Glutamatergic neuron (in vitro differentiated cells): ENCODE data around the gene NOTUM. TPM values are rescaled to one million over a fixed set of nuclear protein-coding genes. Genes with fewer than 3 reads are reported as not detected.

Source experiments
- DNase-seq: peaks from one replicate; pipeline ENCODE4 v3.0.0; 2022
- H3K27ac Mint-ChIP-seq: one replicate; pipeline ENCODE4 v1.8.0; 2020; ENCODE audit warnings: mild to moderate bottlenecking, mixed read lengths, inconsistent platforms; ENCODE audit not compliant: unreplicated experiment
- H3K27me3 Mint-ChIP-seq: one replicate; pipeline ENCODE4 v1.8.0; 2020; ENCODE audit warnings: mild to moderate bottlenecking, moderate library complexity, mixed read lengths, inconsistent platforms; ENCODE audit not compliant: unreplicated experiment
- H3K36me3 Mint-ChIP-seq: one replicate; pipeline ENCODE4 v1.8.0; 2020; ENCODE audit warnings: mild to moderate bottlenecking, mixed read lengths, inconsistent platforms; ENCODE audit not compliant: unreplicated experiment
- H3K4me1 Mint-ChIP-seq: one replicate; pipeline ENCODE4 v1.8.0; 2020; ENCODE audit warnings: mild to moderate bottlenecking, low read depth, mixed read lengths, inconsistent platforms; ENCODE audit not compliant: unreplicated experiment
- H3K4me3 Mint-ChIP-seq: one replicate; pipeline ENCODE4 v1.8.0; 2020; ENCODE audit warnings: mild to moderate bottlenecking, mixed read lengths, inconsistent platforms; ENCODE audit not compliant: unreplicated experiment
- H3K9me3 Mint-ChIP-seq: one replicate; pipeline ENCODE4 v1.8.0; 2020; ENCODE audit warnings: mild to moderate bottlenecking, moderate library complexity, mixed read lengths, inconsistent platforms; ENCODE audit not compliant: unreplicated experiment
- total RNA-seq: library from RNA; stranded (reverse); fragmentation: NEBNext Ultra II Directional; extraction: Animal tissue kit (Norgen Biotek cat#: 25700); gene quantifications from one replicate; pipeline ENCODE4 v1.2.1, GENCODE V29; 2021; ENCODE audit not compliant: unreplicated experiment
- TF ChIP-seq, protein P1 (sequence below): fragments of 200-600 bp; sonication (generic); IDR thresholded peaks from one replicate; pipeline ENCODE4 v1.5.0; 2021; ENCODE audit not compliant: partially characterized antibody, unreplicated experiment

NOTUM gene
- total RNA-seq, 1 donor from 2014 or later: 39.8 TPM

DNA sequence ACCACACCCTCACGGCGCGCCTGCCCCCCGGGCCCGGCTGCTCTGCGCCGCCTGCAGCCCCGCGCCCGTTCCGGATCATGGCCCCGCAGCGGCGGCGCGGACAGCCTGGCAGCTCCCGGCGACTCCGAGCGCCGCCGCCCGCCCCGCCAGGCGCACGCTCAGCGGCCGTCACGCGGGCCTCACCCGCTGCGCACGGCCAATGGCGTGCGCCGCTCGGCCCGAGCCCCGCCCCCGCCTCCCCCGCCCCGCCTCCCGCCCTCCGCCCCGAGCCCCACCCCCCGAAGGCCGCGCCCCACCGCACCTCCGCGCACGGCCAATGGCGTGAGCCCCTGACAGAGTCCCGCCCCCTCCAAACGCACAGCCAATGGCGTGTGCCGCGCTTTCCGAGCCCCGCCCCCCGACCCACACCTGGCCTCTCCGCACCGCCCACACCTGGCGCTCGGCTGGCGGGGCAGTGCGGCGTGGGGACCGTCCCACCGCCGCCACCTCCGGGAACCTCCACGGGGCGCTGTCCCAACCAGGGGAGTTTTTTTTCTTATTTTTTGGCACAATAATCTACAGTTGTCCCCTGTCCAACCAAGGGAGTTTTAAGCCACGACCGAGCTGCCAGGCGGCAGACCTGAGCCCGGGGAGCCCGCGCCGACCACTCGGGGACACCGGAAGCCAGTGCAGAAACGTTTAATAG lies 49.6 kb downstream of the NOTUM start, which contains the start of gene PCYT2:
Gene PCYT2 (minus strand): TSS at position 123 of the 685 bp plus-strand sequence. CDS start 44 bp downstream, at position 79.
- H3K4me1 Mint-ChIP-seq: peaks cover 1% of the 10 kb centered on the region
- peak within 1 kb of the TSS; percentile 93 for H3K4me3 Mint-ChIP-seq
- no peaks in the 10 kb centered on the region for H3K27me3 Mint-ChIP-seq
- H3K27ac Mint-ChIP-seq: no peak within 1 kb of the TSS
- H3K9me3 Mint-ChIP-seq: peaks cover 5% of the 10 kb centered on the region
- TF ChIP-seq, protein P1, sequence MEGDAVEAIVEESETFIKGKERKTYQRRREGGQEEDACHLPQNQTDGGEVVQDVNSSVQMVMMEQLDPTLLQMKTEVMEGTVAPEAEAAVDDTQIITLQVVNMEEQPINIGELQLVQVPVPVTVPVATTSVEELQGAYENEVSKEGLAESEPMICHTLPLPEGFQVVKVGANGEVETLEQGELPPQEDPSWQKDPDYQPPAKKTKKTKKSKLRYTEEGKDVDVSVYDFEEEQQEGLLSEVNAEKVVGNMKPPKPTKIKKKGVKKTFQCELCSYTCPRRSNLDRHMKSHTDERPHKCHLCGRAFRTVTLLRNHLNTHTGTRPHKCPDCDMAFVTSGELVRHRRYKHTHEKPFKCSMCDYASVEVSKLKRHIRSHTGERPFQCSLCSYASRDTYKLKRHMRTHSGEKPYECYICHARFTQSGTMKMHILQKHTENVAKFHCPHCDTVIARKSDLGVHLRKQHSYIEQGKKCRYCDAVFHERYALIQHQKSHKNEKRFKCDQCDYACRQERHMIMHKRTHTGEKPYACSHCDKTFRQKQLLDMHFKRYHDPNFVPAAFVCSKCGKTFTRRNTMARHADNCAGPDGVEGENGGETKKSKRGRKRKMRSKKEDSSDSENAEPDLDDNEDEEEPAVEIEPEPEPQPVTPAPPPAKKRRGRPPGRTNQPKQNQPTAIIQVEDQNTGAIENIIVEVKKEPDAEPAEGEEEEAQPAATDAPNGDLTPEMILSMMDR: no peak
- DNase-seq: peak; percentile 91
- no peaks in the 10 kb centered on the region for H3K36me3 Mint-ChIP-seq

DNA sequence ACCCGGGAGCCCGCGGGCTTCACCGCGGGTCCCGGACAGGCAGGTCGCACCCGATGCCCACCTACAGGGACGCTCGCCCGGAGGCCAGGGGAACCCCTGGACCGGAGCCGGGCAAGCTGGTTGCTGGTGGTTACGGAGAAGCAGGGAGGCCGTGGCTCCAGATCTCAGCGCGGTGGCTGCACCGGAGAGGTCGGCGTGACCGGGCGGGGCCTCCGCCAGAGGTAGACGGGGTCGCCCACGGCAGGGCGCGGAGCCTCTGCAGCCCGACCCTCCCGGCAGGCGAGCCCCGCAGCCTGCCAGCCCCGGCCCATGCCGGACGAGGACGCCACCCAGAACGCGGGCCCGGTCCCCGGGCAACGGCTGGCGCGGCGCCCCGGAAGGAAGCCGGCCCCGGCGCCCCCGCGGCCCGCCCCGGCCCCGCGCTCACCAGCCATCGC lies 50.1 kb downstream of the NOTUM start:
- Mint-ChIP-seq H3K4me3 (peak overlapping the region; percentile 93), H3K36me3 (no peaks in the 10 kb centered on the region), H3K27me3 (no peaks in the 10 kb centered on the region), H3K9me3 (peaks cover 5% of the 10 kb centered on the region), H3K4me1 (peaks cover 1% of the 10 kb centered on the region), H3K27ac (no peak overlapping the region)
- DNase-seq: no peak
- TF ChIP-seq, protein P1: no peak

DNA sequence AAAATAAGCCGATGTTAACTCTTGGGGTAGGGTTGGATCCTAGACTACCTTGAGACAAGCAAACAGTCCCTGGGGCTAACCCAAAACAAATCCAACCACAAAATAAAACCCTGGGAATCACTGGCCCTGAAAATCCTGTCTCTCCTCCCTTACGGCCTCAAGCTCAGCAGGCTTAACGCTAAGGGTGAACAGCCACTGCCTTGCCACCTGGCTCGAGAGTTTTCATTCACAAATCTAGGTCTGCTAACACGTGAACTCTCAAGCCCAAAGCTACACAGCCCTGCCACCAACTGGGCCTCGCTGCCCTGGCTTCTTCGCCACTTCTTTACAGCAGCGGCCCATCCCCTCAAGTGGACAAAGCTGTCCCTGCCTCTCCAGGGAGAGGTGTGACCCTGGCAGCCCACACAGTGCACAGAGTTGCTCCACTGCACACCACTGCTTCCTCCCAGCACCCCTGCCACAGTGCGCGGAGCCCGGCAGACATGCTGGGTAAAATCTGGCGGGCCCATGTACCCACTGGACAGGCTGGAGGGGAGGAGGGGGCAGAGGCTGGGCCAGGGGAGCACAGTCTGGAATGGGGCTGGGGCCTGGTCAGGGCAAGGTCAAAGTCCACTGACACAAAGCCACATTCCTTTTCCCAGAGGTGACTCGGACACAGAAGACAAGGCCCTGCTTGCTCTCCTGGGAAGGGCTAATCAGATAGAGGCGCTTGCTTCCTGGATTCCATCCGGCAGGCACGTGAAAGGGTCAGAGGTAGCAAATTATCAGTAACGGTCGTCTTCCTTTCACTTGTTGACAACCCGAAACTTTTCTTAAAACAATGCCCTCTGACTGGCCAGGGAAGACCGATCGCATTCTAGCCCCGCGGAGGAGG lies 50.8 kb downstream of the NOTUM start:
- Mint-ChIP-seq H3K36me3 (no peaks in the 10 kb centered on the region), H3K4me3 (peak overlapping the region; percentile 93), H3K9me3 (peaks cover 5% of the 10 kb centered on the region), H3K27me3 (no peaks in the 10 kb centered on the region), H3K27ac (no peak overlapping the region), H3K4me1 (peaks cover 1% of the 10 kb centered on the region)
- DNase-seq: no peak
- TF ChIP-seq, protein P1: no peak

DNA sequence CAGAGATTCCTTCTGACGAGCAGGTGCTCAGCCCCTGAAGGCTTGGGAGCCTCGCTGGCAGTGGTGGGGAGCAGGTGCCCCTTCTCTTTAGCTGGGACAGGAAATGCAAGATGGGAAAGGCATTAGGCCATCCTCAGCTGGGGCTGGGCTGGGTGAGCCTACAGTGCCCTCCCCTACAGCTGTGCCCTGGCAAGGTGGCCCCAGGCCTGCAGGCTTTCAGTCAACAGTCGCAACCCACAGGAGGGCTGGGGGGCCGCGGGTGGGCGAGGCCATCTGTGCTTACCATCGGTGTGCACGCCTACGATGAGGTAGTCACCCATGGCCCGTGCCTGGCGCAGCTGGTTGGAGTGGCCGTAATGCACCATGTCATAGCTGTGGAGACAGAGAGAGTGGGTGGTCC lies 51.8 kb downstream of the NOTUM start:
- peaks cover 1% of the 10 kb centered on the region for H3K4me1 Mint-ChIP-seq
- H3K27ac Mint-ChIP-seq: no peak overlapping the region

More for the DNA sequence above, 51.8 kb downstream of the NOTUM start:
- no peak for DNase-seq
- Mint-ChIP-seq H3K36me3 (no peaks in the 10 kb centered on the region), H3K9me3 (peaks cover 5% of the 10 kb centered on the region), H3K4me3 (no peak overlapping the region), H3K27me3 (no peaks in the 10 kb centered on the region)
- TF ChIP-seq, protein P1: no peak
